ENCODE results near the gene FBXL7. TPM values are rescaled to one million over a fixed set of nuclear protein-coding genes. Genes with fewer than 3 reads are reported as not detected.

Gene FBXL7
- total RNA-seq, 2 donors from 2014 or later: not detected

DNA sequence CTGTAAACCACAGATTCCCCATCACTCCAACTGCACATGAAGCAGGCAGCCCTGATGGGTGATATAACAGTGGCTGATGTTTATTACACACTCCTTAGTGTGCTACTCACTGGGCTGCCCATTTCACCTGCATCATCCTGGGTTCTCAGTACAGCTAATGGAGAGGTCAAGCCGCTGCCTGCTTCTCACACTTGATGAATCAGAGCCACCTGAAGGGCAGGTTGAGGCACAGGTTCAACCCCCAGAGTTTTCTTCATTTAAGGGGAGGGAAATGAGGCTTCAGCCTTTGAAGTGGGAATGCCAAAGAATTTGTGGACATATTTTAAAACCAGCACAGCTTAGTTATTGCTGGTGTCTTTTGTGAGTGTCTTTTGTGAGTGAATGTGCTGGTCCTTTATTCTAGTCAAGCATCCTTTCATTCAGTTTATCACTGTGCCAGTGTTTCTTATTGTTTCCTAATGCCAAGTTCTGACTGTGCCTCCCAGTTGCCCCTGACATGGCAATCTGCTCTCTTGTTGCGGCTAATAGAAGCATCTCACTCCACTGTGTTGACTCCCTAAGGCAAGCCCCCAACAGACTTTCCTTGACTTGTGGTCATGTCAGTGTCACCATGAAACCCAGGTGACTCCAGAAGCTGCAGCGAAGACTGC lies 109.2 kb downstream of the FBXL7 start:
- H3K27me3 Mint-ChIP-seq: no peaks in the 10 kb centered on the region
- no peak overlapping the region for H3K4me3 Mint-ChIP-seq
- no peaks in the 10 kb centered on the region for H3K4me1 Mint-ChIP-seq (ENCODE audit: low read depth in 2 of 2)
- DNase-seq (ENCODE audit: low spot score) (no peak), ATAC-seq (no peak)
- no peak overlapping the region for H3K27ac Mint-ChIP-seq
- peaks cover 6% of the 10 kb centered on the region for H3K9me3 Mint-ChIP-seq
- no peaks in the 10 kb centered on the region for H3K36me3 Mint-ChIP-seq

DNA sequence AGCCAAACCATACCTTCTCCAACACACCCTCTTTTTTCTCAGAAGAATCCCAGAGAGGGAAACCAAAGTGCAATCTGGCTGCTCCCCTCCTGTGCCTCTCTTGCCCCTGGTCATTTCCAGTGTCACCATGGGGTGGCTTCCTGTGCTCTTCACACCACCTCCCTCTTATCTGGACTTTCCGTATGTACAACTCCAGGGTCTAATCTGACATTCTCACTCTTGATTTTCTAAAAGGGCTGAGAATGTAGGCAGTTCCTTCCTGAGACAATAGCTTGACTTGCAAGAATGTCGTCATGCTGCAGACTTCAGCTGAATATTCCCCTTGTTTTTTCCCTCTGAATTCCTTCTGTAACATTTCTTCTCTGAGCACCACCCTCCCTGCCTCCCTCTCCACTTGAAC lies 110.2 kb downstream of the FBXL7 start:
- no peaks in the 10 kb centered on the region for H3K36me3 Mint-ChIP-seq
- H3K4me3 Mint-ChIP-seq: no peak overlapping the region
- no peaks in the 10 kb centered on the region for H3K27me3 Mint-ChIP-seq
- no peaks in the 10 kb centered on the region for H3K4me1 Mint-ChIP-seq (ENCODE audit: low read depth in 2 of 2)
- H3K9me3 Mint-ChIP-seq: peaks cover 6% of the 10 kb centered on the region
- DNase-seq (ENCODE audit: low spot score) (no peak), ATAC-seq (no peak)
- no peak overlapping the region for H3K27ac Mint-ChIP-seq

DNA sequence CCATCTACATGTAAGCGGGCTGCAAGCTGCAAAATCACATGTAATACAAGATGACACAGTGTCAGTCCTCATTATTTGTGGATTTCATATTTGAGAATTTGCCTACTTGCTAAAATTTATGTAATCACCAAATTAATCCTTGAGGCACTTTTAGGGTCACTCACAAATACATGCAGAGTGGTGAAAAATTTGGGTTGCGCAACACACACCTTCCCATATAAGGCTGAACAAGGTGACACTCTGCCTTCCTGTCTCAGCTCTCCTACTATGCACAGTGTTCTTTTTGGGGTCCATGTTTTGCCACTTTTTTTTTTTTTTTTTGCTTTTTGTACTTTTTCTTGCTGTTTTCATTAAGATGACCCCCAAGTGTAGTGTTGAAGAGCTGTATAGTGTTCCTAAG lies 111.0 kb downstream of the FBXL7 start:
- ATAC-seq (no peak), DNase-seq (ENCODE audit: low spot score) (no peak)
- Mint-ChIP-seq H3K4me1 (ENCODE audit: low read depth in 2 of 2) (no peaks in the 10 kb centered on the region), H3K9me3 (peaks cover 6% of the 10 kb centered on the region), H3K27ac (no peak overlapping the region), H3K4me3 (no peak overlapping the region), H3K27me3 (no peaks in the 10 kb centered on the region), H3K36me3 (no peaks in the 10 kb centered on the region)

DNA sequence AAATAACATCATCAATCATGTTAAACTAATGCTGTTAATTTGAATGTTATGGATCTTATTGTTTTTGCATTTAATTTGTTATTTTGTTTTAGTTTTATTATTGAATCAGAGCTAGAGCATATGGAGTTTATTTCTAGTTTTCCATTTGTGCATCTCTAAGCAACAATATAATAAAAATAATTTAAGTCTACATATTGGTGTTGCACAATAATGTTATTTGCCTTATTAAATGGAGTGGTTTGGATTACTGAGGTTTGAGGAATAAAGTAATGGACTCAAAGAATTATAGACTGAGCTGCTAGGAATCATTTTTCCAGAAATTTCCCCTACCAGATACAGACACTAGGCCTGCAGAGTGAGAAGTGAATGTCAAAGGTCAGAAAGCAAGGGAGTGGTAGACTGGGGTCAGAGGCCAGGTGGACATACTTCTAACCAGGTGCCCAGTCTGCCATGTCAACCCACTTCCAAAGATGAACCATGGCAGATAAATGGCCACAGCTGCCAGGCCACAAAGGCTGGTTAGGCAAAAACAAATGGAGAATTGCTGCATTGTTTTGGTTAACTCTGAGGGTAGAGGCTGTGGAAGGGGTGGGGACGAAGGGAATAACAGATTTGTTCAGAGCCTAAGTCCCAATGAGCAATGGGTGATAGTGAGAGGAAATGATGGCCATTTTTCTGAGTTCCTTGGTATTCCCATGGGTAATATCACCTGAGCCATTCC lies 113.1 kb downstream of the FBXL7 start:
- no peak for DNase-seq (ENCODE audit: low spot score)
- Mint-ChIP-seq H3K4me1 (ENCODE audit: low read depth in 2 of 2) (no peaks in the 10 kb centered on the region), H3K27ac (no peak overlapping the region), H3K36me3 (no peaks in the 10 kb centered on the region), H3K9me3 (peaks cover 2% of the 10 kb centered on the region), H3K27me3 (no peaks in the 10 kb centered on the region), H3K4me3 (no peak overlapping the region)
- no peak for ATAC-seq

DNA sequence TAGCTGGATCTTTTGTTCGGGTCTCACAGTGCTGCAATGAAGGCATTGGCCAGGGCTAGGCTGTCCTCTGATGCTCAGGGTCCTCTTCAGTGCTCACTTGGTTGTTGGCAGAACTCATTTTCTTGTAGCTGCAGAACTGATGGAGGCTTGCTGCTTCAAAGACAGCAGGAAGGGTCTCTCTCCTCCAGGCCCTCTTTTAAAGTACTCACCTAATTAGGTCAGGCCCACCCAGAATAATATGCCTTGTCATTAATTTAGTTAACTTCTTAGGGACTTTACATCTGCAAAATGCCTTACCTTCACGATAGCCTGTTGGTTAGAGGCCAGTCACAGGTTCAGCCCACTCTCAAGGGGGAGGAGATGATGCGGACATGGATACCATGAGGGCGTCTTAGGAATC lies 114.7 kb downstream of the FBXL7 start:
- Mint-ChIP-seq H3K27me3 (no peaks in the 10 kb centered on the region), H3K36me3 (no peaks in the 10 kb centered on the region), H3K4me3 (no peak overlapping the region), H3K9me3 (peaks cover 2% of the 10 kb centered on the region), H3K27ac (no peak overlapping the region), H3K4me1 (ENCODE audit: low read depth in 2 of 2) (no peaks in the 10 kb centered on the region)
- ATAC-seq (no peak), DNase-seq (ENCODE audit: low spot score) (no peak)

DNA sequence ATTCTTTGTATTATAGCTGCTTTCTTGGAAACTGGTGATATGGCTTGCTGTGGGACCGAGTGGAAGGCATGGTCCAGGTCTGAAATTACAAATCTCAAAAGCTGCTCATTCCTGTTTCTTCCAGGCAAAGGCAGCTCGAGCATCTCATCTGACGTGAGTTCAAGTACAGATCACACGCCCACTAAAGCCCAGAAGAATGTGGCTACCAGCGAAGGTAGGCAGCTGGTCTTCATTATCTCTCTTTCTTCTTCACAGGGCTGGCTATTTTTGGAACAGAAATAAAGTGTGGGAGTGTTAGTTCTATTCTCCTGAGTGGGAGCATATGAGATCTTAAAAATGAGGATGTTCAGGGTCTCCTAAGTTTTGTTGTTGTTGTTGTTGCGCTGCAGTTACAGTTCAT lies 115.9 kb downstream of the FBXL7 start:
- DNase-seq (ENCODE audit: low spot score) (no peak), ATAC-seq (no peak)
- H3K27ac Mint-ChIP-seq: no peak overlapping the region
- H3K9me3 Mint-ChIP-seq: peaks cover 5% of the 10 kb centered on the region
- H3K4me1 Mint-ChIP-seq (ENCODE audit: low read depth in 2 of 2): no peaks in the 10 kb centered on the region
- no peak overlapping the region for H3K4me3 Mint-ChIP-seq
- H3K27me3 Mint-ChIP-seq: no peaks in the 10 kb centered on the region
- H3K36me3 Mint-ChIP-seq: no peaks in the 10 kb centered on the region

DNA sequence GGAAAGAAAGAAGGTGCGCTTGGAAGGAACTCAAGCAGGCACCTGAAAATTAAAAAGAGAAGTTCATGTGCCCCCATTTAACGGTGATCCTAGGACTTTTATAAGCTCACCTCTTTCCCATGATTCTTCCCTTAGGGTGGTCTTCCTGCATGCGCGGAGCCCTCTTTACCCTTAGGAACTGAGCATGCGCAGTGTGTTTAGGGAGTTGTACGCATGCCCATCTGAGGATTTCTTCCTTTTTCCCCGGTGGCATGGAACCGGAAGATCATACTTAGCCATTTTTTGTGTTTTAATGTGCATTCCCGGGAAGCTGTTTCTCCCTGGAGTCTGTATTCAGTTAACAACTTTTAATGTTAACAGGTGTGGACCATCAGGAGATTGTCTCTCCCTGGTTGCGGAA lies 119.0 kb downstream of the FBXL7 start:
- Mint-ChIP-seq H3K4me3 (no peak overlapping the region), H3K27ac (no peak overlapping the region), H3K4me1 (ENCODE audit: low read depth in 2 of 2) (no peaks in the 10 kb centered on the region), H3K36me3 (no peaks in the 10 kb centered on the region), H3K27me3 (no peaks in the 10 kb centered on the region), H3K9me3 (peaks cover 5% of the 10 kb centered on the region)
- DNase-seq (ENCODE audit: low spot score) (no peak), ATAC-seq (no peak)

DNA sequence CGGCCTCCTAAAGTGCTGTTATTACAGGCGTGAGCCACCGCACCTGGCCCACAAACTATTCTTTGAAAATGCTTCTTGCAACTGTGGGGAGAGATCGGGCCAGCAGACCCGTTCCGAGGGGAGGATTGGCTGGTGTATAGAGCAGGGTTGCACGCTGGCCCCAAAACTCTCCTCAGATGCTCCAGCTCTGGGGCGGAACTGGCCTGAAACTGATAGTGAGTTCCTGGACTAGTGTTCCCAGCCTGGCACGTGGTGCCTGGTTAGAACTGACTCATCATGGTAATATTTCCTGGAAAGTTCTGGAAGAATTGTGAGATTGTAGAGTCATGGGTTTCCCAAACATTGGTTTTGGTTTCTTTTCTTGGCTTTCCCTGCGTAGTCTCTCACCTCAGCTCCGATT lies 120.5 kb downstream of the FBXL7 start:
- no peak for ATAC-seq
- Mint-ChIP-seq H3K27me3 (no peaks in the 10 kb centered on the region), H3K27ac (no peak overlapping the region), H3K4me1 (ENCODE audit: low read depth in 2 of 2) (no peaks in the 10 kb centered on the region), H3K9me3 (peaks cover 8% of the 10 kb centered on the region), H3K36me3 (no peaks in the 10 kb centered on the region), H3K4me3 (no peak overlapping the region)
- no peak for DNase-seq (ENCODE audit: low spot score)

DNA sequence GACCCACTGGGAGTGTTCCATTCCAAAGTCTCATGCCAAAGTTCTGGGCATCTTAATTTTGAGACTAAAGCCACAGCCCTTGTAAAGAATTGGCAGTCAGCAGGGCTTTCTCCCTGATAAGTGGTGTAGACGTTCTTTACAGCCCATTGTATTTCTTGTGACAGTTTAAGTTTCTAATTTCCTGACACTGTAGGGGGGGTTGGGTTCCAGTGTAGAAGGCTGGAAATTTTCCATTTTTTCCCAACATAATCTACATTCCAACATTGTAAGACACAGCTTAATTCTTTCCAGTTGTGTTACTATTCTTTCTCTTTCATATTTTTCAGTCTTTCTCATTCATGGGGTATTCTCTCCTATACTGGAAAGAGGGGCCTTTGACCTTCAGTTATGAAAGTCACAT lies 121.1 kb downstream of the FBXL7 start:
- H3K4me1 Mint-ChIP-seq (ENCODE audit: low read depth in 2 of 2): no peaks in the 10 kb centered on the region
- no peaks in the 10 kb centered on the region for H3K36me3 Mint-ChIP-seq
- H3K4me3 Mint-ChIP-seq: no peak overlapping the region
- no peak overlapping the region for H3K27ac Mint-ChIP-seq
- DNase-seq (ENCODE audit: low spot score) (no peak), ATAC-seq (no peak)
- H3K27me3 Mint-ChIP-seq: no peaks in the 10 kb centered on the region
- peaks cover 11% of the 10 kb centered on the region for H3K9me3 Mint-ChIP-seq

DNA sequence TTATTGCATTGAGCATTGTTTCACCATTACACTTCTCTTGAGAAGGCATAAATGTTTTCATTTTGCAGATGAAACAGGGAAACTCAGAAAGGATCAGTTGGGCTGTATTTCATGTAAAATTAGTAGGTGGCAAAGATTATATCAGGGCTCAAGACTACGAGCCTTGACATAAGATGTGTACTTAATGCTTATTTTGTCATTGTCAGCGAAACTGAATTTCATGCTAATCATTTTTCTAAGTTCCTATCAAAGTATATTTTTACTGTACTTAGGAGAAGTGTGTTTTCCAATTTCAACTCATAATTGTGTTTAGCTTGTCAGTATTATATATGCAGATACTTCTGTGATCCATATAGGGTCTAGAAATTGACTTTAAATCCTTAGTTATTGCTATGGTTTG lies 123.8 kb downstream of the FBXL7 start:
- H3K4me1 Mint-ChIP-seq (ENCODE audit: low read depth in 2 of 2): no peaks in the 10 kb centered on the region
- peaks cover 9% of the 10 kb centered on the region for H3K9me3 Mint-ChIP-seq
- no peak for DNase-seq (ENCODE audit: low spot score)
- no peak for ATAC-seq
- no peaks in the 10 kb centered on the region for H3K36me3 Mint-ChIP-seq
- H3K27ac Mint-ChIP-seq: no peak overlapping the region
- no peaks in the 10 kb centered on the region for H3K27me3 Mint-ChIP-seq
- H3K4me3 Mint-ChIP-seq: no peak overlapping the region

DNA sequence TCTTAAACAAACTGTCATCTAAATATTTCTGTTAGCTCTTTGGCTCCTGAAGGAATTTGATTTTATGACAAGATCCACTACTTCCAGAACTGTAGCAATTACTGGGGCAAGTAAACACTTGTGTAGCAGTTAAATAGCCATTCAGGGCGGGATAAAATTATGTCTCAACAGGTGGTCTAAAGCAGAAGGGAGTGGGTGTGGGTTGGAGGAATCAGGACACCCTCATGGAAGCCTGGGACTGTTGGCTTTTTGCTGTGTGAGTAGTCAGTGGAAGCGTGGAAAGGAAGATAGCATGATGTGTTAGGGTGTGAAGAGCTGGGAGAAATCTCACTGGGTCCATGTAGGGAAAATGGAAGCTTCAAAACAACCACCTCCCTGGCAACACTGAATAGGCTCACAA lies 127.1 kb downstream of the FBXL7 start:
- Mint-ChIP-seq H3K27me3 (no peaks in the 10 kb centered on the region), H3K4me3 (no peak overlapping the region), H3K36me3 (no peaks in the 10 kb centered on the region), H3K27ac (no peak overlapping the region), H3K4me1 (ENCODE audit: low read depth in 2 of 2) (no peaks in the 10 kb centered on the region), H3K9me3 (peaks cover 6% of the 10 kb centered on the region)
- no peak for ATAC-seq
- DNase-seq (ENCODE audit: low spot score): no peak

DNA sequence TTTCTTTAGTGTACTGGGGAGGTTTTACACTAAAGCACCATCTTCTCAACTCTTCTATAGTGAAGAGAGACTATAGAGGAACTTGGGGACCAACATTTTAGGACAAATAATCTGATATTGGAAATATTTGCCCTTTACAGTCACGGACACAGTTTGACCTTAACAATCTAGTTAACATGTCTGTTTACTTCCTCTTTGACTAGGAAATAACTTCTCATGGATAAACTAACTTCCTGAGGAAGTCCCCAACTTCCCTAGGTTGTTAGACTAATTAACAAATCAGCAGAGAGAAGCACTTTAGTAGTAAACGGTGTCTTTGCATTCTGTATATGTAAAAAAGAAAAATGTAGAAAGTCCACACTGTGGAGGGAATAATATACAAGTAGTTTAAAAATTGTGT lies 127.7 kb downstream of the FBXL7 start:
- H3K27me3 Mint-ChIP-seq: no peaks in the 10 kb centered on the region
- H3K4me1 Mint-ChIP-seq (ENCODE audit: low read depth in 2 of 2): no peaks in the 10 kb centered on the region
- H3K9me3 Mint-ChIP-seq: peaks cover 6% of the 10 kb centered on the region

DNA sequence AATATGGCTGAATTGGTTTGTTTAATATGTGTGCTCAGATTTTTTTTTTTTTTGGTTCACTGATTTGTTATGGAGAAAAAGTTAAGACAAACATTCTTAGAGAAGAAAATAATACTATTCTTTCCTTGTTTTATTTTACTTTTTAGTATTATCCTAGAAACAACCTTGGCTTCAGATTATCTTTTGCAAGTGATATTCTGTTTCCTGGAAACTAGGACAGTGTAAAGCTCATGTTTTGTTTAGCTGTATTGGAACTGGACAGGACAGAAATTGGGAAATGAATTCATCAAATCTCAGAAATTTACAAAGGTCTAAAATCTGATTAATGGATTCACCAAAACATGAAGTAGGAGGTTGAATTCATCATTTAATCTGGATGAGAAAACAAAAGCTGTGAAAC lies 130.5 kb downstream of the FBXL7 start:
- no peak for DNase-seq (ENCODE audit: low spot score)
- no peak overlapping the region for H3K4me3 Mint-ChIP-seq
- peaks cover 4% of the 10 kb centered on the region for H3K9me3 Mint-ChIP-seq
- no peaks in the 10 kb centered on the region for H3K4me1 Mint-ChIP-seq (ENCODE audit: low read depth in 2 of 2)
- H3K27ac Mint-ChIP-seq: no peak overlapping the region
- ATAC-seq: no peak
- H3K36me3 Mint-ChIP-seq: no peaks in the 10 kb centered on the region
- H3K27me3 Mint-ChIP-seq: no peaks in the 10 kb centered on the region

More for the DNA sequence above, 127.7 kb downstream of the FBXL7 start:
- DNase-seq (ENCODE audit: low spot score) (no peak), ATAC-seq (no peak)
- no peak overlapping the region for H3K4me3 Mint-ChIP-seq
- H3K27ac Mint-ChIP-seq: no peak overlapping the region
- H3K36me3 Mint-ChIP-seq: no peaks in the 10 kb centered on the region

DNA sequence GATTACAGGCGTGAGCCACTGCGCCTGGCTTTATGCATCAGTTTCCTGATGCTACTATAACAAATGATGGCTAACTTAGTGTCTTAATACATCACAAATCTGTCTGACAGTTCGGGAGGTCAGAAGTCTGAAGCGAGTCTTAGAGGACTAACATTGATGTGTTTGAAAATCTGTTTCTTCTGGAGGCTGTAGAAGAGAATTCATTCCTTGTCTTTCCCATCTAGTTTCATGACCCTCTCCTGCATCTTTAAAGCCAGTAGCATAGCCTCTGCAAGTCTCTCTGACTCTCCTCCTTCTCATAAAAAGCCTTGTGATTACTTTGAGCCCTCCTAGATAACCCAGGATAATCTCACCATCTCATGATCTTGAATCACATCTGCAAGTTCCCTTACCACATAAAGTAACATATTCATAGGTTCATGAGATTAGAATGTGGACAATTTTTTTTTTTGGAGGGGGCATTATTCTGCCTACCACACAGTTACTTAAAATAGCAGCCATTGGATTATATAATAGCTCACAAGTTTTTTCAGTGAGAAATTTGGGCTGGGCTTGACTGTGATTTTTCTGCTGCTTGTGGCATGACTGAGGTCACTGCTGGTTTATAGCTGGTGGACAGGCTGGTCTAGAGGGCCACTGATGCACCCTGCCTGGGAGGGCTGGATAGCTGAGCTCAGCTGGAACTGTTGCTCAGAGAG lies 134.8 kb downstream of the FBXL7 start:
- Mint-ChIP-seq H3K9me3 (peaks cover 3% of the 10 kb centered on the region), H3K36me3 (no peaks in the 10 kb centered on the region), H3K4me3 (no peak overlapping the region), H3K27me3 (no peaks in the 10 kb centered on the region), H3K4me1 (ENCODE audit: low read depth in 2 of 2) (no peaks in the 10 kb centered on the region), H3K27ac (no peak overlapping the region)
- DNase-seq (ENCODE audit: low spot score) (no peak), ATAC-seq (no peak)

All from natural killer cell treated with Interleukin-12 subunit alpha and Interleukin-12 subunit beta and Interleukin-15 and Interleukin-18, amount 100 ng/mL, for 72 hours (primary cell).